Duodenal mucosa (tissue), 2 donors: ENCODE results near the gene PER2.
"Not testable (repeated sequence)": the region's sequence is repeated elsewhere in the genome, so short reads cannot be mapped to it uniquely, and the experiment has no call there.

Source experiments
- H3K27ac ChIP-seq: one replicate; pipeline ENCODE4 v1.7.0; 2013; ENCODE audit warnings: low read depth, low read length
- H3K27me3 ChIP-seq, 2 donors: one replicate each; pipeline ENCODE4 v1.7.0; 2013; ENCODE audit warnings: low read length in 2 of 2, control low read depth in 1 of 2; ENCODE audit not compliant: insufficient read depth in 2 of 2, control insufficient read depth in 1 of 2
- H3K36me3 ChIP-seq, 2 donors: one replicate each; pipeline ENCODE4 v1.7.0; 2013; ENCODE audit warnings: low read length in 2 of 2, control low read depth in 1 of 2; ENCODE audit not compliant: insufficient read depth in 2 of 2, control insufficient read depth in 1 of 2
- H3K4me1 ChIP-seq, 2 donors: one replicate each; pipeline ENCODE4 v1.7.0; 2013; ENCODE audit warnings: low read length in 2 of 2, control low read depth in 1 of 2; ENCODE audit not compliant: insufficient read depth in 2 of 2, control insufficient read depth in 1 of 2
- H3K4me3 ChIP-seq, 2 donors: one replicate each; pipeline ENCODE4 v1.7.0; 2013; ENCODE audit warnings: low read length in 2 of 2, low read depth in 1 of 2
- H3K9ac ChIP-seq, 2 donors: one replicate each; pipeline ENCODE4 v1.7.0; 2013; ENCODE audit warnings: low read length in 2 of 2, low read depth in 1 of 2
- H3K9me3 ChIP-seq, 2 donors: one replicate each; pipeline ENCODE4 v1.7.0; 2013; ENCODE audit warnings: low read length in 2 of 2, control low read depth in 1 of 2; ENCODE audit not compliant: control insufficient read depth in 1 of 2

Gene PER2

GRCh38 chr2:238287737-238288649 is at the start of gene PER2:
Gene PER2, minus strand, starts transcription at chr2:238288610. Its CDS starts 10,674 bp downstream, at chr2:238277936.
- H3K9me3 ChIP-seq = no peaks in the 10 kb centered on the region
- H3K4me3 ChIP-seq = peak within 1 kb of the TSS; percentile 85 to 87
- no peaks in the 10 kb centered on the region for H3K27me3 ChIP-seq
- peak within 1 kb of the TSS; percentile 86 to 97 for H3K9ac ChIP-seq
- H3K36me3 ChIP-seq = no peaks in the 10 kb centered on the region
- H3K4me1 ChIP-seq = peaks cover 67 to 68% of the 10 kb centered on the region in 2 donors
- H3K27ac ChIP-seq = peak within 1 kb of the TSS; percentile 79

- Histone ChIP-seq H3K9ac (no peak overlapping the region), H3K36me3 (peaks cover 0 to 11% of the 10 kb centered on the region in 2 donors)
These were observed 49.4 kb upstream of the PER2 start for GRCh38 chr2:238337846-238338245.

DNA sequence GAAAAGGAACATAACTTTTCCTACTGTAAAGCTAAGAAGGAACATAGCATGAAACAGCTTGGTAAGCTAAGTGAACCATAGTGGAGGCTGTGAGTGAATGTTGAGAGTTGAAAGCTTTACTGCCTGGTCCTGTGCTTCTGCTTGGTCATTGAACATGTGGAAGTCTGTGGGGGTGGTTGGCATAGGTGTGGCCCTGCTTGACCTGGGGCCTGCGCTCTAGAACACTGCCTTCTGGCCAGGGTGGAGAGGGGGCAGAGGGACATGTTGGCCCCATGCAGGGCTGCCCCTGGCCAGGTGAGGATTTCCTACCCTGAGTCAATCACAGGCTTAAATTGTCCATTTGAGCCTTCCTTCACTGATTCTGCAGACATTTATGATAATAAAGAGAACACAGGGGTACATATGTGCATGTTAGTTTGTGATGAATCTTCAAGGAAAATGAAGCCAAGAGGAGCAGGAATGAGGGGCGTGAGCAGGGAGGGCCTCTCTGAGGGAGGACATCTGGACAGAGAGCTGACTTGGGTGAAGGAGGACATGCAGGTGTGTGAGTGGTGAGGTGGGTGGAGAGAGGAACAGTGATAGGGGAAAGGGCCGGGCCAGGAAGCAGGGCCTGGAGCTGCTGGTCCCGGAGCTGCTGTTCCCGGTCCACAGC is 48.5 kb upstream of the PER2 start:
- Histone ChIP-seq H3K4me1 (peaks cover 0 to 3% of the 10 kb centered on the region in 2 donors), H3K9ac (no peak overlapping the region), H3K27ac (no peak overlapping the region)

More at GRCh38 chr2:238337846-238338245, 49.4 kb upstream of the PER2 start:
- Histone ChIP-seq H3K4me3 (no peak overlapping the region), H3K9me3 (no peaks in the 10 kb centered on the region), H3K27ac (no peak overlapping the region), H3K27me3 (no peaks in the 10 kb centered on the region), H3K4me1 (peaks cover 0 to 3% of the 10 kb centered on the region in 2 donors)

GRCh38 chr2:238336151-238336550 is 47.7 kb upstream of the PER2 start:
- H3K27ac ChIP-seq = no peak overlapping the region
- no peaks in the 10 kb centered on the region for H3K9me3 ChIP-seq
- no peak overlapping the region for H3K4me3 ChIP-seq
- H3K27me3 ChIP-seq = no peaks in the 10 kb centered on the region
- H3K36me3 ChIP-seq = peaks cover 0 to 11% of the 10 kb centered on the region in 2 donors
- H3K4me1 ChIP-seq = peaks cover 0 to 3% of the 10 kb centered on the region in 2 donors
- H3K9ac ChIP-seq = no peak overlapping the region

More for the DNA sequence above, 48.5 kb upstream of the PER2 start:
- peaks cover 0 to 11% of the 10 kb centered on the region in 2 donors for H3K36me3 ChIP-seq
- H3K27me3 ChIP-seq = no peaks in the 10 kb centered on the region
- H3K4me3 ChIP-seq = no peak overlapping the region
- H3K9me3 ChIP-seq = no peaks in the 10 kb centered on the region

GRCh38 chr2:238335591-238335990 is 47.2 kb upstream of the PER2 start:
- H3K27ac ChIP-seq, H3K4me3 ChIP-seq, H3K9me3 ChIP-seq, H3K9ac ChIP-seq, H3K27me3 ChIP-seq, H3K4me1 ChIP-seq: not testable (repeated sequence)
- H3K36me3 ChIP-seq = peaks cover 0 to 12% of the 10 kb centered on the region in 2 donors

DNA sequence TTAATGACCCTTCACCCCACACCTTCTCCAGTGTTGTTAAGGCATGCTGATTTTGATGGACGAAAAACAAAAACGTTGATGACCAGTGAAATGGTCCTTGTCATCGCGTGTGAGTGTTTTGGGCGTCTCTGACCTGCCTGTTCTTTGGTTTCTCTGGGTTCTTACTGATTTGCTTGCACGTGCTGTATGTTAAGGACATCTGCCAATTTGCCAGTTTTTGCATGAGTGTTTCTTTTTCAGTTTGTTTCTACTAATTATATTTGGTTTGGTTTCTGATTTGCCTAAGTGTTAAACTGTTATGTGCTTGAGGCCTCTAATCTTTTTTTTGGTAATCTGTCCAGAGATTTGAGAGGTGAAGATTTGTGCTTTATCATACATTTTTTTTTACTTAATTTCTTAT is 46.5 kb upstream of the PER2 start:
- Histone ChIP-seq H3K36me3 (peaks cover 0 to 18% of the 10 kb centered on the region in 2 donors), H3K4me1 (peaks cover 0 to 3% of the 10 kb centered on the region in 2 donors), H3K27ac (no peak overlapping the region), H3K4me3 (no peak overlapping the region), H3K27me3 (no peaks in the 10 kb centered on the region), H3K9ac (no peak overlapping the region), H3K9me3 (no peaks in the 10 kb centered on the region)

DNA sequence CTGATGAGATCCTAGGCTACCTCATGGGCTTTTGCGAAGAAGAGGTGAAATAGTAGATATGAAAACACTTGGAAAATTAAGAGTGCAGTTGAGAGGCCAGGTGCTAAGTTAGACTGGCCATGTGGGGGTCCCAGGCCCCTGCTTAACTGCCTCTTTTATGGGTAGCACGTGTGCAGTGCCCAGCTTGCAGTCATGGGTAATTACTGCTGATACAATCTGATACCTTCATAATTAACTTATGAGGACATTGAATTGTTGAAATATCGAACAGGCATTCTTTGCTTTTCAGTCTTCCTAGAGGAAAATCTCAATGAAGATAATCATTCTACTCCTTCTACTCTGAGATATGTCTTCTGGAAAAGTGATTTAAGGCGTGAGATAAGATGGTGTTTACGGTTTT is 43.5 kb upstream of the PER2 start:
- Histone ChIP-seq H3K36me3 (peaks cover 3 to 32% of the 10 kb centered on the region in 2 donors), H3K27ac (no peak overlapping the region), H3K9me3 (no peaks in the 10 kb centered on the region), H3K4me3 (no peak overlapping the region), H3K9ac (no peak overlapping the region), H3K27me3 (no peaks in the 10 kb centered on the region), H3K4me1 (no peaks in the 10 kb centered on the region)

GRCh38 chr2:238330391-238330790 is 42.0 kb upstream of the PER2 start:
- Histone ChIP-seq H3K9me3 (no peaks in the 10 kb centered on the region), H3K27ac (no peak overlapping the region), H3K9ac (no peak overlapping the region), H3K27me3 (no peaks in the 10 kb centered on the region), H3K4me3 (no peak overlapping the region), H3K36me3 (peaks cover 3 to 32% of the 10 kb centered on the region in 2 donors), H3K4me1 (no peaks in the 10 kb centered on the region)

DNA sequence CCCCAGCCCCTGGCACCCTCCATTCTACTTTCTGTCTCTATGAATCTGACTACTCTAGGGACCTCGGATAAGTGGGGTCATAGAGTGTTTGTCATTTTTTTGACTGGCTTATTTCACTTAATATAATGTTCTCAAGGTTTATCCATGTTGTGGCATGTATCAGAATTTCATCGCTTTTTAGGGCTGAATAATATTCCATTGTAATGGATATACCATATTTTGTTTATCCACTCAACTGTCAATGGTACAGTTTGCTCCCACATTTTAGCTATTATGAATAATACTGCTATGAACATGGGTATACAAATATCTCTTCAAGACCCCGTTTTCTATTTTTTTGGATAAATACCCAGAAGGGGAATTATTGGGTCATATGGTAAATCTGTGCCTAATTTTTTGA is 39.3 kb upstream of the PER2 start:
- no peaks in the 10 kb centered on the region for H3K4me1 ChIP-seq
- no peak overlapping the region for H3K9ac ChIP-seq
- no peak overlapping the region for H3K4me3 ChIP-seq
- H3K27ac ChIP-seq = no peak overlapping the region
- H3K9me3 ChIP-seq = no peaks in the 10 kb centered on the region
- H3K27me3 ChIP-seq = no peaks in the 10 kb centered on the region
- peaks cover 3 to 27% of the 10 kb centered on the region in 2 donors for H3K36me3 ChIP-seq

GRCh38 chr2:238326801-238327365 is 38.5 kb upstream of the PER2 start:
- Histone ChIP-seq H3K9me3 (no peaks in the 10 kb centered on the region), H3K36me3 (peaks cover 3 to 27% of the 10 kb centered on the region in 2 donors)

More at GRCh38 chr2:238326801-238327365, 38.5 kb upstream of the PER2 start:
- Histone ChIP-seq H3K27me3 (no peaks in the 10 kb centered on the region), H3K4me3 (no peak overlapping the region), H3K9ac (no peak overlapping the region), H3K27ac (no peak overlapping the region), H3K4me1 (peaks cover under 1 to 5% of the 10 kb centered on the region in 2 donors)
